Measurements from ENCODE around the gene NIM1K.

NIM1K gene

DNA sequence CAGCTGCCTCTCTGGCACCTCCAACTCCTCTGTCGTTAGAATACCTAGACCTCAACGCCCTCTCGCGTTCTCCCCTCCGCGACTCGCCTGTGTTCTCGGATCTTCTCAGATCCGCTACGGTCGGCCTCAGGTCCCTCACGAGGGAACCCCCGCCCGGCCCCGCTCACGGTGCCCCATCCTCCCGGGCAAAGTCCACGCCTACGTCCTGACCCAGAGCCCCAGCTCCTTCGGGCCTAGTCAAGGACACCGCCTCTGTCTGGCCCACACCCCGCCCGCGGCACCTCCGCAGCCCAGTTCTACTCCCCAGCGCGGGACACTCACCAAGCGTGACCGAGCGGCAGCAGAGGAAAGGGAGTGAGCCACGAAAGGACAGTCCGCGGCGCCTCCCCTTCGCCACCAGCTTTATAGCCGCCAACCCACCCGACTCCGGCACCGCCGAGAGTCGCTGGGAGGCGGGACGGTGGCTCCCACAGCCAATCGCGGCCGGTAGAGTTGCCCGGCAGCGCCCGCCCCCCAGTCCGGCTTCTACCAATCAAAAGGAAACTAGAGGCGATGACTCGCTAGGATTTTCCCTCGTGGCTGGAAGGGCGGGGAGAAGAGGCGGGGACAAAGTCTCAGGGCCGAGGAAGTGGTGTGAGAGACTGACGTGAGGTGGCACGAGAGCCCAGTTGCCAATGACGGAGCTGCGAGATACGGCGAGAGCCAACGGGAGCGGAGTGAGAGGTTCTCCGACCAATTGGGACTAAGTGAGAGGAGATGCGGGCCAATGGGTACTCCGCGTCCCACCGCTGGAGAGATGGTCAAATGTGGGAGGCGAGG, 121.2 kb downstream of the NIM1K start, which contains the start of gene HMGCS1:
Gene HMGCS1, minus strand, starts transcription at position 378 of the 819 bp plus-strand sequence. CDS start 14,447 bp downstream, outside the sequence.
- H3K4ac ChIP-seq (ENCODE audit: low read depth, low read length) = peak within 1 kb of the TSS; percentile 98
- H3K4me3 ChIP-seq (ENCODE audit: low read length) = peak within 1 kb of the TSS; percentile 98
- peak within 1 kb of the TSS; percentile 97 for H2BK5ac ChIP-seq (ENCODE audit: low read length)
- no peaks in the 10 kb centered on the region for H3K79me1 ChIP-seq (ENCODE audit: low read length)
- no peak within 1 kb of the TSS for H4K5ac ChIP-seq (ENCODE audit: low read length)
- no peaks in the 10 kb centered on the region for H3K27me3 ChIP-seq (ENCODE audit: insufficient read depth, low read length, poor library complexity)
- peak within 1 kb of the TSS; percentile 94 for H3K27ac ChIP-seq (ENCODE audit: low read depth, low read length)
- H3K36me3 ChIP-seq (ENCODE audit: control insufficient read depth, insufficient read depth, low read length) = peaks cover 2% of the 10 kb centered on the region
- H3K79me2 ChIP-seq (ENCODE audit: control insufficient read depth, insufficient read depth, low read length) = peaks cover 47% of the 10 kb centered on the region
- peak within 1 kb of the TSS; percentile 99 for H3K56ac ChIP-seq (ENCODE audit: low read length)
- WGBS (ENCODE audit: extremely low coverage, insufficient coverage, low lambda C conversion rate) = no CpG with 5 or more reads among the region's 70 CpGs
- H3K4me2 ChIP-seq (ENCODE audit: low read length) = peak within 1 kb of the TSS; percentile 91
- H3K23ac ChIP-seq (ENCODE audit: low read length) = peak within 1 kb of the TSS; percentile 92
- no peak within 1 kb of the TSS for H4K8ac ChIP-seq (ENCODE audit: low read depth, low read length)
- peak within 1 kb of the TSS; percentile 96 for H3K9ac ChIP-seq (ENCODE audit: low read length)
- no peak within 1 kb of the TSS for H2BK15ac ChIP-seq (replicated peaks; ENCODE audit: low read depth)
- H3K4me1 ChIP-seq (ENCODE audit: control insufficient read depth, low read depth, low read length) = peaks cover 10% of the 10 kb centered on the region
- H2BK120ac ChIP-seq (ENCODE audit: low read depth, low read length) = peak within 1 kb of the TSS; percentile 98
- H3K18ac ChIP-seq (ENCODE audit: low read length) = peak within 1 kb of the TSS; percentile 97
- peak within 1 kb of the TSS; percentile 71 for H2AK5ac ChIP-seq (ENCODE audit: low read length)
- DNase-seq = peak; percentile 100

DNA sequence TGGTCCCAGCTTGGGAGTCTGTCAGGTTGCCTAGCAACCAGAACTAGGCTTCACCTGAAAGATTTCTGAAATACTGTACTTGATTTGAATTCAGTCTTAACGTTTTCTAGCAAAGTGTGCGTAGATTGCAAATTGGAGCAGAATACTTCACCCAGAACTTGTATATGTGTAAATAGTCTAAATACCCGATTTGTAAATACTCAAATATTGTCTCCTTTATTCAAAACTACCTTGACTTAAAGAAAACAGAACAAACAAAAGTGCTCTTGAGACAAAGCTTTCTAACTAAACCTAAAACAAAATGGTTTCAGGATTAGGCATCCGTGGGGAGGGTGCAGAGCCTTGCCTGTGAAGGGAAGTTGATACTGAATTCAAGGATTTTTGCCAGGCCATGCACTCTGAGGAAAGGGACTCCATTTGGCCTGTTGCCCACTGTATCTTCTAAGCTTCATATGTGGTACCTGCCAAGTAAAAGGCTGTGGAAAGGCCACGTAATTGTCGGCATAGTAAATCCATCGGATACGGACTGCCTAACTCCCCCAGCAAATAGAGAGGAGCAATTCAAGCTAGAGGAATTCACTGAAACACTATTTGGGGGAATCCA, 121.9 kb downstream of the NIM1K start:
- WGBS (ENCODE audit: extremely low coverage, insufficient coverage, low lambda C conversion rate) = no CpG with 5 or more reads among the region's 8 CpGs
- H3K56ac ChIP-seq (ENCODE audit: low read length) = peak overlapping the region; percentile 31
- H3K9ac ChIP-seq (ENCODE audit: low read length) = no peak overlapping the region
- H3K4me2 ChIP-seq (ENCODE audit: low read length) = no peak overlapping the region
- H3K79me2 ChIP-seq (ENCODE audit: control insufficient read depth, insufficient read depth, low read length) = peaks cover 43% of the 10 kb centered on the region
- H3K27me3 ChIP-seq (ENCODE audit: insufficient read depth, low read length, poor library complexity) = no peaks in the 10 kb centered on the region
- H3K79me1 ChIP-seq (ENCODE audit: low read length) = no peaks in the 10 kb centered on the region
- no peak overlapping the region for H4K5ac ChIP-seq (ENCODE audit: low read length)
- H3K36me3 ChIP-seq (ENCODE audit: control insufficient read depth, insufficient read depth, low read length) = peaks cover 2% of the 10 kb centered on the region
- H3K4ac ChIP-seq (ENCODE audit: low read depth, low read length) = peak overlapping the region; percentile 98
- H2AK5ac ChIP-seq (ENCODE audit: low read length) = peak overlapping the region; percentile 2
- no peak overlapping the region for H4K8ac ChIP-seq (ENCODE audit: low read depth, low read length)
- H3K18ac ChIP-seq (ENCODE audit: low read length) = peak overlapping the region; percentile 97
- H2BK120ac ChIP-seq (ENCODE audit: low read depth, low read length) = peak overlapping the region; percentile 98
- no peak overlapping the region for H2BK15ac ChIP-seq (replicated peaks; ENCODE audit: low read depth)
- peak overlapping the region; percentile 55 for H2BK5ac ChIP-seq (ENCODE audit: low read length)
- peak overlapping the region; percentile 62 for H3K27ac ChIP-seq (ENCODE audit: low read depth, low read length)
- peaks cover 10% of the 10 kb centered on the region for H3K4me1 ChIP-seq (ENCODE audit: control insufficient read depth, low read depth, low read length)
- H3K23ac ChIP-seq (ENCODE audit: low read length) = no peak overlapping the region
- no peak overlapping the region for H3K4me3 ChIP-seq (ENCODE audit: low read length)
- DNase-seq = no peak

DNA sequence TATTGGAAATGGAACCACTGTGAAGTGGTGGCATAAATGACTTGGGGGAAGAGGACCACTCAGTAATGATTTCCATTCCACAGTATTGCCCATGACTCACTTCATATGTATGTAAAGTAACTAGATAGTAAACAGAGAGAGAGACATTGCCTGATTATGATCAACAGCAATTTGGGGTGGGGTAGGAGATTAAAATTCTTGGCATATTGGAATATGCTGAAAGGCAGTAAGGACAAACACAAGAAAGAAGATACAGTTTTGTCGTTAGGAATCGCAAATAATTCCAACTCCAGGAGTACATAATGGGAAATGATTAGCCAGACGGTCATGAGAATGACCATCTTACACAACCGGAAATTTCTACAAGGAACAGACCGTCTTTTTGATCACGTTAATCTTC, 122.7 kb downstream of the NIM1K start:
- Histone ChIP-seq H2AK5ac (ENCODE audit: low read length) (no peak overlapping the region), H3K36me3 (ENCODE audit: control insufficient read depth, insufficient read depth, low read length) (no peaks in the 10 kb centered on the region), H4K5ac (ENCODE audit: low read length) (no peak overlapping the region), H3K9ac (ENCODE audit: low read length) (no peak overlapping the region), H3K56ac (ENCODE audit: low read length) (no peak overlapping the region), H2BK5ac (ENCODE audit: low read length) (peak overlapping the region; percentile 72), H3K23ac (ENCODE audit: low read length) (no peak overlapping the region), H3K79me2 (ENCODE audit: control insufficient read depth, insufficient read depth, low read length) (peaks cover 35% of the 10 kb centered on the region), H3K79me1 (ENCODE audit: low read length) (no peaks in the 10 kb centered on the region), H3K18ac (ENCODE audit: low read length) (peak overlapping the region; percentile 97), H3K27ac (ENCODE audit: low read depth, low read length) (peak overlapping the region; percentile 50), H3K4ac (ENCODE audit: low read depth, low read length) (peak overlapping the region; percentile 43), H3K4me3 (ENCODE audit: low read length) (no peak overlapping the region), H3K4me1 (ENCODE audit: control insufficient read depth, low read depth, low read length) (peaks cover 7% of the 10 kb centered on the region), H3K4me2 (ENCODE audit: low read length) (no peak overlapping the region), H2BK15ac (replicated peaks; ENCODE audit: low read depth) (peak overlapping the region; percentile 65), H2BK120ac (ENCODE audit: low read depth, low read length) (peak overlapping the region; percentile 69), H3K27me3 (ENCODE audit: insufficient read depth, low read length, poor library complexity) (no peaks in the 10 kb centered on the region), H4K8ac (ENCODE audit: low read depth, low read length) (no peak overlapping the region)
- WGBS (ENCODE audit: extremely low coverage, insufficient coverage, low lambda C conversion rate) = no CpG with 5 or more reads among the region's 6 CpGs
- peak; percentile 68 for DNase-seq

DNA sequence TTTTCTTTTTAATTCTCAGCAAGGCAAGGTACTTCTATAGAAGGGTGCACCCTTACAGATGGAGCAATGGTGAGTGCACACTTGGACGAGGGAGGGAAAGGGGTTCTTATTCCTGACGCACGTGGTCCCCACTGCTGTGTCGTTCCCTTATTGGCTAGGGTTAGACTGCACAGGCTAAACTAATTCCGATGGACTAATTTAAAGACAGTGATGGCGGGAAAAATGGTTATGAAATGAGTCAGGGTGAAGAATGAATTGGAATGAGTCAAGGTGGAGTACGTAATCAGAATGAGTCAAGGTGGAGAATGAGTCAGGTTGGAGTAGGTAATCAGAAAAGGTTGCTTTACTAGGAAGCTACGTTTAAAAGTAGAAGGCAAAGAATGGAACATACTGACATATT, 123.2 kb downstream of the NIM1K start:
- no CpG with 5 or more reads among the region's 8 CpGs for WGBS (ENCODE audit: extremely low coverage, insufficient coverage, low lambda C conversion rate)

DNA sequence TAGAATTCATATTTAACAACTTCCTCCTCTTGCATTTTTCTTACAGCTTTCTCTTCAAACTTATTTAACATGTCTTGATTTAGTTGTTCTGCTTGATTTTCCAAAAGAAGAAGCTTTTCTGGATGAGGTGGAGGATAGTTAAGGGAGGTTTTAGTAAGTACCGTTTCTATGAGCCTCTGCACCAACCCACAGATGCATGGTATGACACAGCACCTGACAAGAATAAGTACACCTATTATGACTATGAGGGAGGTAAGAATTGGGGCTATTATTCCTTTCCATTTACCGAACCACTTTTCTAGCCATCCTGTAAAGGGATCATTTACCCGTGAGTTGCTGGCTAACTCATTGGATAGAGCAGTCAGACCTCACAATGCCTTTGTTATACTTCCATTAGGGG, 123.7 kb downstream of the NIM1K start:
- Histone ChIP-seq H3K18ac (ENCODE audit: low read length) (no peak overlapping the region), H3K79me2 (ENCODE audit: control insufficient read depth, insufficient read depth, low read length) (peaks cover 25% of the 10 kb centered on the region), H3K56ac (ENCODE audit: low read length) (no peak overlapping the region), H4K8ac (ENCODE audit: low read depth, low read length) (no peak overlapping the region), H3K79me1 (ENCODE audit: low read length) (no peaks in the 10 kb centered on the region), H3K4ac (ENCODE audit: low read depth, low read length) (no peak overlapping the region), H2BK120ac (ENCODE audit: low read depth, low read length) (no peak overlapping the region), H3K27ac (ENCODE audit: low read depth, low read length) (no peak overlapping the region), H3K9ac (ENCODE audit: low read length) (no peak overlapping the region), H3K4me3 (ENCODE audit: low read length) (no peak overlapping the region), H3K23ac (ENCODE audit: low read length) (no peak overlapping the region), H3K36me3 (ENCODE audit: control insufficient read depth, insufficient read depth, low read length) (no peaks in the 10 kb centered on the region), H2BK5ac (ENCODE audit: low read length) (no peak overlapping the region), H2BK15ac (replicated peaks; ENCODE audit: low read depth) (no peak overlapping the region), H3K4me1 (ENCODE audit: control insufficient read depth, low read depth, low read length) (peaks cover 2% of the 10 kb centered on the region), H4K5ac (ENCODE audit: low read length) (no peak overlapping the region), H3K27me3 (ENCODE audit: insufficient read depth, low read length, poor library complexity) (no peaks in the 10 kb centered on the region), H3K4me2 (ENCODE audit: low read length) (no peak overlapping the region), H2AK5ac (ENCODE audit: low read length) (no peak overlapping the region)
- DNase-seq = no peak
- no CpG with 5 or more reads among the region's 3 CpGs for WGBS (ENCODE audit: extremely low coverage, insufficient coverage, low lambda C conversion rate)

More for the DNA sequence above, 123.2 kb downstream of the NIM1K start:
- Histone ChIP-seq H3K36me3 (ENCODE audit: control insufficient read depth, insufficient read depth, low read length) (no peaks in the 10 kb centered on the region), H3K9ac (ENCODE audit: low read length) (no peak overlapping the region), H3K4me3 (ENCODE audit: low read length) (no peak overlapping the region), H4K5ac (ENCODE audit: low read length) (no peak overlapping the region), H3K23ac (ENCODE audit: low read length) (no peak overlapping the region), H2BK5ac (ENCODE audit: low read length) (peak overlapping the region; percentile 25), H3K27ac (ENCODE audit: low read depth, low read length) (no peak overlapping the region), H3K18ac (ENCODE audit: low read length) (no peak overlapping the region), H3K27me3 (ENCODE audit: insufficient read depth, low read length, poor library complexity) (no peaks in the 10 kb centered on the region), H4K8ac (ENCODE audit: low read depth, low read length) (no peak overlapping the region), H3K4ac (ENCODE audit: low read depth, low read length) (peak overlapping the region; percentile 91), H3K4me1 (ENCODE audit: control insufficient read depth, low read depth, low read length) (peaks cover 3% of the 10 kb centered on the region), H3K4me2 (ENCODE audit: low read length) (no peak overlapping the region), H3K79me1 (ENCODE audit: low read length) (no peaks in the 10 kb centered on the region), H2BK120ac (ENCODE audit: low read depth, low read length) (peak overlapping the region; percentile 79), H3K56ac (ENCODE audit: low read length) (no peak overlapping the region), H3K79me2 (ENCODE audit: control insufficient read depth, insufficient read depth, low read length) (peaks cover 30% of the 10 kb centered on the region), H2BK15ac (replicated peaks; ENCODE audit: low read depth) (no peak overlapping the region), H2AK5ac (ENCODE audit: low read length) (no peak overlapping the region)
- peak; percentile 18 for DNase-seq

Measured in mesendoderm (in vitro differentiated cells).